Astrocyte (in vitro differentiated cells and primary cell): ENCODE results near the gene ITM2C.

ENCODE experiments used
- CTCF ChIP-seq: IDR thresholded peaks from 2 replicates; pipeline ENCODE4 v1.5.1; 2011; ENCODE audit warnings: low read depth, mild to moderate bottlenecking, inconsistent platforms, low read length, moderate library complexity; ENCODE audit not compliant: insufficient read depth
- EZH2 ChIP-seq: IDR thresholded peaks from 2 replicates; pipeline ENCODE4 v1.6.1; 2012; ENCODE audit warnings: mild to moderate bottlenecking, low read length, inconsistent platforms; ENCODE audit not compliant: insufficient read depth

GRCh38 chr2:230919240-230919639 is 54.5 kb downstream of the ITM2C start:
- no peak for TF ChIP-seq EZH2
- TF ChIP-seq CTCF: no peak
